Measurements from ENCODE around the gene TTC7B.

TTC7B gene

GRCh38 chr14:90732139-90732538 lies 84.1 kb downstream of the TTC7B start:
- no peaks in the 10 kb centered on the region for H3K4me1 ChIP-seq (ENCODE audit: insufficient read depth, low read length)
- no peaks in the 10 kb centered on the region for H3K27me3 ChIP-seq (ENCODE audit: insufficient read depth, low read length)
- no peak overlapping the region for H2AFZ ChIP-seq (ENCODE audit: low read depth, low read length)
- no peak overlapping the region for H3K4me3 ChIP-seq (ENCODE audit: low read length)
- peaks cover 2% of the 10 kb centered on the region for H3K9me3 ChIP-seq (ENCODE audit: low read length)
- no peaks in the 10 kb centered on the region for H3K36me3 ChIP-seq (ENCODE audit: insufficient read depth, low read length)

GRCh38 chr14:90731487-90731886 lies 84.7 kb downstream of the TTC7B start:
- peaks cover 2% of the 10 kb centered on the region for H3K9me3 ChIP-seq (ENCODE audit: low read length)
- no peaks in the 10 kb centered on the region for H3K4me1 ChIP-seq (ENCODE audit: insufficient read depth, low read length)
- no peak overlapping the region for H3K4me3 ChIP-seq (ENCODE audit: low read length)
- no peaks in the 10 kb centered on the region for H3K36me3 ChIP-seq (ENCODE audit: insufficient read depth, low read length)
- H2AFZ ChIP-seq (ENCODE audit: low read depth, low read length): no peak overlapping the region
- H3K27me3 ChIP-seq (ENCODE audit: insufficient read depth, low read length): no peaks in the 10 kb centered on the region

GRCh38 chr14:90730206-90730766 lies 85.9 kb downstream of the TTC7B start:
- Histone ChIP-seq H3K9me3 (ENCODE audit: low read length) (peaks cover 2% of the 10 kb centered on the region), H3K36me3 (ENCODE audit: insufficient read depth, low read length) (no peaks in the 10 kb centered on the region), H2AFZ (ENCODE audit: low read depth, low read length) (no peak overlapping the region), H3K4me3 (ENCODE audit: low read length) (no peak overlapping the region), H3K4me1 (ENCODE audit: insufficient read depth, low read length) (no peaks in the 10 kb centered on the region), H3K27me3 (ENCODE audit: insufficient read depth, low read length) (no peaks in the 10 kb centered on the region)

GRCh38 chr14:90728951-90729350 lies 87.3 kb downstream of the TTC7B start:
- Histone ChIP-seq H2AFZ (ENCODE audit: low read depth, low read length) (no peak overlapping the region), H3K4me1 (ENCODE audit: insufficient read depth, low read length) (no peaks in the 10 kb centered on the region), H3K9me3 (ENCODE audit: low read length) (peaks cover 4% of the 10 kb centered on the region), H3K4me3 (ENCODE audit: low read length) (no peak overlapping the region), H3K36me3 (ENCODE audit: insufficient read depth, low read length) (no peaks in the 10 kb centered on the region), H3K27me3 (ENCODE audit: insufficient read depth, low read length) (no peaks in the 10 kb centered on the region)

- Histone ChIP-seq H3K4me3 (ENCODE audit: low read length) (no peak overlapping the region), H2AFZ (ENCODE audit: low read depth, low read length) (no peak overlapping the region), H3K9me3 (ENCODE audit: low read length) (peaks cover 4% of the 10 kb centered on the region), H3K27me3 (ENCODE audit: insufficient read depth, low read length) (no peaks in the 10 kb centered on the region), H3K4me1 (ENCODE audit: insufficient read depth, low read length) (no peaks in the 10 kb centered on the region), H3K36me3 (ENCODE audit: insufficient read depth, low read length) (no peaks in the 10 kb centered on the region)
Observed at GRCh38 chr14:90727082-90727481, 89.1 kb downstream of the TTC7B start.

GRCh38 chr14:90726656-90727055 lies 89.6 kb downstream of the TTC7B start:
- Histone ChIP-seq H3K27me3 (ENCODE audit: insufficient read depth, low read length) (no peaks in the 10 kb centered on the region), H2AFZ (ENCODE audit: low read depth, low read length) (no peak overlapping the region), H3K9me3 (ENCODE audit: low read length) (peaks cover 4% of the 10 kb centered on the region), H3K4me1 (ENCODE audit: insufficient read depth, low read length) (no peaks in the 10 kb centered on the region), H3K4me3 (ENCODE audit: low read length) (no peak overlapping the region), H3K36me3 (ENCODE audit: insufficient read depth, low read length) (no peaks in the 10 kb centered on the region)

- no peaks in the 10 kb centered on the region for H3K4me1 ChIP-seq (ENCODE audit: insufficient read depth, low read length)
- H3K27me3 ChIP-seq (ENCODE audit: insufficient read depth, low read length): no peaks in the 10 kb centered on the region
- H3K4me3 ChIP-seq (ENCODE audit: low read length): no peak overlapping the region
- H2AFZ ChIP-seq (ENCODE audit: low read depth, low read length): no peak overlapping the region
- H3K36me3 ChIP-seq (ENCODE audit: insufficient read depth, low read length): no peaks in the 10 kb centered on the region
- H3K9me3 ChIP-seq (ENCODE audit: low read length): peaks cover 4% of the 10 kb centered on the region
Observed at GRCh38 chr14:90724866-90725265, 91.4 kb downstream of the TTC7B start.

GRCh38 chr14:90722590-90722989 lies 93.6 kb downstream of the TTC7B start:
- Histone ChIP-seq H3K27me3 (ENCODE audit: insufficient read depth, low read length) (no peaks in the 10 kb centered on the region), H3K9me3 (ENCODE audit: low read length) (peaks cover 6% of the 10 kb centered on the region), H3K4me3 (ENCODE audit: low read length) (no peak overlapping the region), H3K4me1 (ENCODE audit: insufficient read depth, low read length) (no peaks in the 10 kb centered on the region), H2AFZ (ENCODE audit: low read depth, low read length) (no peak overlapping the region), H3K36me3 (ENCODE audit: insufficient read depth, low read length) (no peaks in the 10 kb centered on the region)

GRCh38 chr14:90721619-90722305 lies 94.5 kb downstream of the TTC7B start:
- no peaks in the 10 kb centered on the region for H3K36me3 ChIP-seq (ENCODE audit: insufficient read depth, low read length)
- H3K4me1 ChIP-seq (ENCODE audit: insufficient read depth, low read length): no peaks in the 10 kb centered on the region
- H3K4me3 ChIP-seq (ENCODE audit: low read length): no peak overlapping the region
- no peak overlapping the region for H2AFZ ChIP-seq (ENCODE audit: low read depth, low read length)
- H3K9me3 ChIP-seq (ENCODE audit: low read length): peaks cover 6% of the 10 kb centered on the region
- no peaks in the 10 kb centered on the region for H3K27me3 ChIP-seq (ENCODE audit: insufficient read depth, low read length)

- Histone ChIP-seq H3K9me3 (ENCODE audit: low read length) (peaks cover 6% of the 10 kb centered on the region), H3K27me3 (ENCODE audit: insufficient read depth, low read length) (no peaks in the 10 kb centered on the region), H3K36me3 (ENCODE audit: insufficient read depth, low read length) (no peaks in the 10 kb centered on the region), H2AFZ (ENCODE audit: low read depth, low read length) (no peak overlapping the region), H3K4me1 (ENCODE audit: insufficient read depth, low read length) (no peaks in the 10 kb centered on the region), H3K4me3 (ENCODE audit: low read length) (no peak overlapping the region)
Observed at GRCh38 chr14:90720832-90721231, 95.4 kb downstream of the TTC7B start.

GRCh38 chr14:90720336-90720735 lies 95.9 kb downstream of the TTC7B start:
- Histone ChIP-seq H3K36me3 (ENCODE audit: insufficient read depth, low read length) (no peaks in the 10 kb centered on the region), H3K27me3 (ENCODE audit: insufficient read depth, low read length) (no peaks in the 10 kb centered on the region), H2AFZ (ENCODE audit: low read depth, low read length) (no peak overlapping the region), H3K4me1 (ENCODE audit: insufficient read depth, low read length) (no peaks in the 10 kb centered on the region), H3K9me3 (ENCODE audit: low read length) (peaks cover 6% of the 10 kb centered on the region), H3K4me3 (ENCODE audit: low read length) (no peak overlapping the region)

- Histone ChIP-seq H3K36me3 (ENCODE audit: insufficient read depth, low read length) (peaks cover 5% of the 10 kb centered on the region), H3K27me3 (ENCODE audit: insufficient read depth, low read length) (no peaks in the 10 kb centered on the region), H3K4me3 (ENCODE audit: low read length) (no peak overlapping the region), H2AFZ (ENCODE audit: low read depth, low read length) (no peak overlapping the region), H3K4me1 (ENCODE audit: insufficient read depth, low read length) (no peaks in the 10 kb centered on the region), H3K9me3 (ENCODE audit: low read length) (peaks cover 3% of the 10 kb centered on the region)
Observed at GRCh38 chr14:90717916-90718315, 98.3 kb downstream of the TTC7B start.

GRCh38 chr14:90715993-90716392 lies 100.2 kb downstream of the TTC7B start:
- Histone ChIP-seq H3K4me3 (ENCODE audit: low read length) (no peak overlapping the region), H2AFZ (ENCODE audit: low read depth, low read length) (no peak overlapping the region), H3K36me3 (ENCODE audit: insufficient read depth, low read length) (peaks cover 5% of the 10 kb centered on the region), H3K4me1 (ENCODE audit: insufficient read depth, low read length) (no peaks in the 10 kb centered on the region), H3K27me3 (ENCODE audit: insufficient read depth, low read length) (no peaks in the 10 kb centered on the region), H3K9me3 (ENCODE audit: low read length) (peaks cover 3% of the 10 kb centered on the region)

GRCh38 chr14:90715495-90715894 lies 100.7 kb downstream of the TTC7B start:
- no peak overlapping the region for H2AFZ ChIP-seq (ENCODE audit: low read depth, low read length)
- H3K36me3 ChIP-seq (ENCODE audit: insufficient read depth, low read length): peaks cover 5% of the 10 kb centered on the region
- H3K4me1 ChIP-seq (ENCODE audit: insufficient read depth, low read length): no peaks in the 10 kb centered on the region
- H3K9me3 ChIP-seq (ENCODE audit: low read length): peaks cover 3% of the 10 kb centered on the region
- no peak overlapping the region for H3K4me3 ChIP-seq (ENCODE audit: low read length)
- no peaks in the 10 kb centered on the region for H3K27me3 ChIP-seq (ENCODE audit: insufficient read depth, low read length)
